OCI-LY1 (cell line): ENCODE data around the gene CYBRD1.

ENCODE experiments used
- H2AFZ ChIP-seq: fragments of 200-600 bp; sonication (generic), shearing (Covaris generic); 2 replicates; pipeline ENCODE4 v1.6.0; 2014; ENCODE audit warnings: antibody characterized with exemption, mild to moderate bottlenecking, low read length
- H3F3A ChIP-seq: fragments of 200-600 bp; sonication (generic), shearing (Covaris generic); 2 replicates; pipeline ENCODE4 v1.6.0; 2014; ENCODE audit warnings: mild to moderate bottlenecking, antibody characterized with exemption, low read length, moderate library complexity; ENCODE audit not compliant: insufficient read depth
- H3K27ac ChIP-seq: fragments of 200-600 bp; sonication (generic); 2 replicates; pipeline ENCODE4 v1.5.1; 2014; ENCODE audit warnings: low read length, mixed run types, mild to moderate bottlenecking, low read depth; ENCODE audit not compliant: poor library complexity, severe bottlenecking
- H3K27me3 ChIP-seq: fragments of 200-600 bp; sonication (generic); 2 replicates; pipeline ENCODE4 v1.6.0; 2014; ENCODE audit warnings: antibody characterized with exemption, mild to moderate bottlenecking, low read length, moderate library complexity; ENCODE audit not compliant: insufficient read depth
- H3K36me3 ChIP-seq: fragments of 200-600 bp; sonication (generic); 2 replicates; pipeline ENCODE4 v1.6.1; 2014; ENCODE audit warnings: mild to moderate bottlenecking, antibody characterized with exemption, low read length, moderate library complexity, mixed read lengths; ENCODE audit not compliant: insufficient read depth
- H3K4me1 ChIP-seq: fragments of 200-600 bp; sonication (generic); 2 replicates; pipeline ENCODE4 v1.5.1; 2014; ENCODE audit warnings: mild to moderate bottlenecking, low read length, moderate library complexity; ENCODE audit not compliant: insufficient read depth, severe bottlenecking
- H3K4me2 ChIP-seq: fragments of 200-600 bp; sonication (generic), shearing (Covaris generic); 2 replicates; pipeline ENCODE4 v1.6.1; 2014; ENCODE audit warnings: low read length
- H3K4me3 ChIP-seq: fragments of 200-600 bp; sonication (generic); 2 replicates; pipeline ENCODE4 v1.5.1; 2014; ENCODE audit warnings: low read length, low read depth, mild to moderate bottlenecking, mixed read lengths; ENCODE audit not compliant: poor library complexity, severe bottlenecking
- H3K79me2 ChIP-seq: fragments of 200-600 bp; shearing (Covaris generic); 2 replicates; pipeline ENCODE4 v1.6.1; 2016; ENCODE audit warnings: mixed run types, low read length, mixed read lengths; ENCODE audit not compliant: insufficient read depth
- H3K9ac ChIP-seq: fragments of 200-600 bp; sonication (generic), shearing (Covaris generic); 2 replicates; pipeline ENCODE4 v1.6.1; 2014; ENCODE audit warnings: mild to moderate bottlenecking, low read length, mixed read lengths
- H3K9me2 ChIP-seq: fragments of 200-600 bp; sonication (generic), shearing (Covaris generic); 2 replicates; pipeline ENCODE4 v1.6.1; 2014; ENCODE audit warnings: low read depth, mild to moderate bottlenecking, low read length, mixed read lengths
- H3K9me3 ChIP-seq: fragments of 200-600 bp; shearing (Covaris generic); 2 replicates; pipeline ENCODE4 v1.6.1; 2014; ENCODE audit warnings: low read length, mixed read lengths
- H4K20me1 ChIP-seq: fragments of 200-600 bp; sonication (generic), shearing (Covaris generic); 2 replicates; pipeline ENCODE4 v1.6.0; 2016; ENCODE audit warnings: mild to moderate bottlenecking, low read length; ENCODE audit not compliant: insufficient read depth
- CTCF ChIP-seq: fragments of 200-600 bp; sonication (generic), shearing (Covaris generic); IDR thresholded peaks from 2 replicates; pipeline ENCODE4 v1.5.1; 2017; ENCODE audit warnings: mild to moderate bottlenecking, antibody characterized with exemption, low read length, moderate library complexity, mixed read lengths
- EZH2 ChIP-seq: fragments of 200-600 bp; sonication (generic), shearing (Covaris generic); IDR thresholded peaks from 2 replicates; pipeline ENCODE4 v1.8.0; 2017; ENCODE audit warnings: borderline replicate concordance, mixed run types, mild to moderate bottlenecking, antibody characterized with exemption, low read length, moderate library complexity, mixed read lengths

CYBRD1 gene

DNA sequence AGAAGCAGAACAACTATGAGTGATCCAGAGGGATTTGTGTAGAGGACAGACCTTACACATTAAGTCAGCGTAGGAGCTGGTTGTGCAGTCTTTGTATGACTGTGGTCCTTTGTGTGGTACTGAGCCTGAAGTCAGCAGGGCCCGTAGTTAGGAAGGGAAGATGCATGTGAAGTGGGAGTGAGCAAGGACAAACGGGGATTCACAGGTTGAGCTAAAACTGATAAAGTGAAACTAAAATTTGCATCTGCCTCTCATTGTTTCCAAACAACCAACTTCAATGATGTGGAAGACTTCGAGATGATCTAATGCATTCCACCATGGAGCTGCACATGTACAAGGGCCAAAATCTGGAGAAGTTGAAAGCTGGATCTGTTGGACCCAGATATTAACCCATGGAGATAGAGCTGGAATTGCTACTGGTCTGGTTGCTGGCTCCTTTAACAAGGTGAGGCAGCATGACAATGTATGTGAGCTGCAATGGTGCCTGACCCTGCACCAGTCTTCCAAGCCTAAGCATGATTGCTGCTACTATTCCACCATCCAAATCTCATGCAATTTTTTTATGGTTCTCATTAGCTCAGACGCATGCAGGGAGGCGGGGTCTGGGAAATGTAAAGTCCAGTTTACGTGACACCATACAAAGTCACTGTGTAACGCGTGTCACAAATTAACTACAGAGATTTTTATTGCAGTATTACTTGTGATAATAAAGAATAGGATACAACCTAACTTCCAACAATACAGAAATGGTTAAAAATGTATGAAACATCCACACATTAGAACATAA lies 12.1 kb upstream of the CYBRD1 start:
- H3K9me2 ChIP-seq, result no peaks in the 10 kb centered on the region
- H3K4me2 ChIP-seq, result no peak overlapping the region
- H3K9me3 ChIP-seq, result no peaks in the 10 kb centered on the region
- H3F3A ChIP-seq, result no peaks in the 10 kb centered on the region
- TF ChIP-seq EZH2, result no peak
- TF ChIP-seq CTCF, result no peak
- no peaks in the 10 kb centered on the region for H4K20me1 ChIP-seq
- H3K9ac ChIP-seq, result no peak overlapping the region
- H3K36me3 ChIP-seq, result no peaks in the 10 kb centered on the region
- H3K4me3 ChIP-seq, result no peak overlapping the region
- no peaks in the 10 kb centered on the region for H3K79me2 ChIP-seq
- H3K27ac ChIP-seq, result no peak overlapping the region
- no peak overlapping the region for H2AFZ ChIP-seq
- no peaks in the 10 kb centered on the region for H3K27me3 ChIP-seq
- H3K4me1 ChIP-seq, result peaks cover 9% of the 10 kb centered on the region

GRCh38 chr2:171512014-171512413 lies 10.3 kb upstream of the CYBRD1 start:
- no peaks in the 10 kb centered on the region for H4K20me1 ChIP-seq
- H3K27me3 ChIP-seq, result no peaks in the 10 kb centered on the region
- TF ChIP-seq EZH2, result no peak
- TF ChIP-seq CTCF, result no peak
- H2AFZ ChIP-seq, result no peak overlapping the region
- H3K79me2 ChIP-seq, result no peaks in the 10 kb centered on the region
- no peaks in the 10 kb centered on the region for H3K9me2 ChIP-seq
- no peak overlapping the region for H3K27ac ChIP-seq
- no peaks in the 10 kb centered on the region for H3F3A ChIP-seq
- H3K4me3 ChIP-seq, result no peak overlapping the region
- H3K36me3 ChIP-seq, result no peaks in the 10 kb centered on the region
- H3K9ac ChIP-seq, result no peak overlapping the region
- H3K4me1 ChIP-seq, result peaks cover 9% of the 10 kb centered on the region
- H3K9me3 ChIP-seq, result no peaks in the 10 kb centered on the region
- H3K4me2 ChIP-seq, result no peak overlapping the region

DNA sequence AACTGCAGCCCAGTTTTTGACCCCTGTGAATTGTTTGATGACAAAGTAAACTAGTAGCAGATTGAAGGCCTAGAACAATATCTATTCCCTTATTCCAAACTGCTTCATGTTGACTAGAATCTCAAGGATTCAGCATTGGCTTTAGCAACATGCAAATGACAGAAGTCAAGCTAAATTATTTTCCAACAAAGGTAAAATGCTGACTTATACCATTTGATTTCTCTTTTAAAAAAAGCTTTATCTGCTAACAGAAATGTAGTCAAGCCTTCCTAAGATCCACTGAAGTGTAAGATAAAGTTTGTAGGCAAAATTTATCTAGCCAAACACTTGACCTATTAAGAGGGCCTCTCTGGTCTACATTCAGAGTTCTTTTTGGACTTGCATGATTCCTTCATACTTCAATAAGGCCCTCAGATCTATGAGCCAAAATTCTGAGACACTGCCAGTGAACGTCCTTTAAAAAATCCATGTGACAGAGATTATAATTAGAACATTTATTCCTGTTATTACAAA lies 9.5 kb upstream of the CYBRD1 start:
- Histone ChIP-seq H3K27me3 (no peaks in the 10 kb centered on the region), H2AFZ (no peak overlapping the region), H3K27ac (no peak overlapping the region), H3K4me2 (no peak overlapping the region), H3F3A (no peaks in the 10 kb centered on the region), H3K79me2 (no peaks in the 10 kb centered on the region), H3K9me2 (no peaks in the 10 kb centered on the region), H3K9ac (no peak overlapping the region), H4K20me1 (no peaks in the 10 kb centered on the region), H3K4me3 (no peak overlapping the region), H3K36me3 (no peaks in the 10 kb centered on the region), H3K4me1 (peaks cover 9% of the 10 kb centered on the region), H3K9me3 (no peaks in the 10 kb centered on the region)
- no peak for TF ChIP-seq EZH2
- no peak for TF ChIP-seq CTCF
